Endometrium (tissue), 2 donors: ENCODE data around the gene DIP2C.

Experiments
- FAIRE-seq: peaks from 2 replicates; lab custom pipeline; 2012; peaks lifted over from hg19 to GRCh38; lab: Jason Lieb, UNC
- donor health status: control.
- donor health status: control.

The DIP2C gene

GRCh38 chr10:511101-511848 is 178.2 kb downstream of the DIP2C start:
- FAIRE-seq = peak; percentile 58

GRCh38 chr10:510415-510881 is 179.0 kb downstream of the DIP2C start:
- FAIRE-seq = no peak

DNA sequence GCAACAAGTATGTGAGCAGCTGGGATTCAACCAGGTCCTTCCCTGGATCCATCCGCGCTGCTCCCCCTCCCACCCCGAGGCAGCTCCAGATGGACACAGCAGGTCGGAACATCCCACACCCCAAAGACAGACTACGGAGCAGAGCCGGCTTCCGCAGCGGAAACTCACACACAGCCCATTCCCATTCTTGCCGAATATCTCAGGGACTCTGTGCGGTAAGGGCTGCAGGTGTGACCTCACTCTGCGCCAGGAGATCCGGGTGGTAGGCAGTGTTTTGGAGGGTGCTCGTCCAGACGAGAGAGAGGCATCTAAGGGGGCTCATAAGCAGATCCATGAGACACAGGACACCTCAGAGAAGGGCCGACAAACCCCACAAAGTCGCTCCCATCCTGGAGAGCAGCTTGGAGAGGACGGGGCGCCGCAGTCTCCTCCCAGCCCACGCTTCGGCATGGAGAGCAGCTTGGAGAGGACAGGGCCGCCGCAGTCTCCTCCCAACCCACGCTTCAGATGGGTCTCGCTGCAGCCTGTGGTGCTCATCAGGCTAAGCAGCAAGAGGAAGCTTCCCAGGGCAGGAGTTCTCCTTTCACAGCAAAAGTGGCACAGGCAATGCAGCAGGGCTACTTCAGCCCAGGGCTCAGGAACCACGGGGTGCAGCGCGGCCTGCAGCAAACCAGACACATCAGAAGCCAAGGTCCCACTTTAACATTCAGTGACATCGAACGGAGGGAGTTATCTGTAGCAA is 179.9 kb downstream of the DIP2C start:
- no peak for FAIRE-seq

DNA sequence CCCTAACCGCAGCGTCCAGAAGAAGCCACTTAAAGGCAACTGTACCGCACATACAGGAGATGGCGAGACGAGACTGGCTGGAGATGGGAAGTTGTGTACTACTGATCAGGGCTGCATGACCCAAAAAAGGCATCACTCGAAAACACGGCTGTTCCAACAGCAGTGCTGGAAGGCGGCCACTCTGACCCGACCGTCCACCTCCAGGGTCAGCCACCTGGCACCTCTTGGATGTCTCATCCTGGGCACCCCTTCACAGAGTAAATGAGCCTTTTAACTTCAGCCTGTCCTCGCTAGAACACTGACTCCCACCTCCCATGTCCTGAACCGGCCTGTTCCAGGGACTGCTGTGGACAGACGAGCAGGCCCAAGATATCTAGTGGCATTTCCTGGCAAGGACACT is 180.7 kb downstream of the DIP2C start:
- FAIRE-seq = no peak

DNA sequence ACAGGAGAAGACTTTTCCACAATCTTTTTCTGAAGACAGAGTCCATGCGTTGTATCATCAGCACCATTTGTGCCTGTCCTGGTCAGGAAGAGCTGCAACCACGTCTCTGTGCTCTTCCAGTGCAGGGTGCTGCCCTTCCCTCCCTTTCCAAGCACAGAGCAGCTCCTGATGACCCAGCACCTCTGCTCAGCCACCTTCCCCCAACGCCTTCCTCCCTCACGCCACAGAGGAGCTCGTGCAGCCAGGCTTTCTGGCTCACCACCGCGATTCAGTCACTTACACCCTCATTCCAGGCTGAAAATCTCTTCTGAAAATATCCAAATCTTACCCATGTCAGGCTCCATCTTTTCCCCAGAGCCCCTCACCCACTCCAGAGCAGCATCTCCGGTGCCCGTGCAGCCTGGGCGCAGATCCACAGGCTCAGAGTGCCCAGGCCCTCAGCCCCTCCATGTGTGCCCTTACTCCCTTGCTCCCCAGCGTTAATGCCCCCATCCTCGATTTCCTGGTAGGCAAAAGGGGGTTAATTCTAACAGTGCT is 181.5 kb downstream of the DIP2C start:
- FAIRE-seq = no peak

GRCh38 chr10:507355-507699 is 182.1 kb downstream of the DIP2C start:
- FAIRE-seq = no peak

DNA sequence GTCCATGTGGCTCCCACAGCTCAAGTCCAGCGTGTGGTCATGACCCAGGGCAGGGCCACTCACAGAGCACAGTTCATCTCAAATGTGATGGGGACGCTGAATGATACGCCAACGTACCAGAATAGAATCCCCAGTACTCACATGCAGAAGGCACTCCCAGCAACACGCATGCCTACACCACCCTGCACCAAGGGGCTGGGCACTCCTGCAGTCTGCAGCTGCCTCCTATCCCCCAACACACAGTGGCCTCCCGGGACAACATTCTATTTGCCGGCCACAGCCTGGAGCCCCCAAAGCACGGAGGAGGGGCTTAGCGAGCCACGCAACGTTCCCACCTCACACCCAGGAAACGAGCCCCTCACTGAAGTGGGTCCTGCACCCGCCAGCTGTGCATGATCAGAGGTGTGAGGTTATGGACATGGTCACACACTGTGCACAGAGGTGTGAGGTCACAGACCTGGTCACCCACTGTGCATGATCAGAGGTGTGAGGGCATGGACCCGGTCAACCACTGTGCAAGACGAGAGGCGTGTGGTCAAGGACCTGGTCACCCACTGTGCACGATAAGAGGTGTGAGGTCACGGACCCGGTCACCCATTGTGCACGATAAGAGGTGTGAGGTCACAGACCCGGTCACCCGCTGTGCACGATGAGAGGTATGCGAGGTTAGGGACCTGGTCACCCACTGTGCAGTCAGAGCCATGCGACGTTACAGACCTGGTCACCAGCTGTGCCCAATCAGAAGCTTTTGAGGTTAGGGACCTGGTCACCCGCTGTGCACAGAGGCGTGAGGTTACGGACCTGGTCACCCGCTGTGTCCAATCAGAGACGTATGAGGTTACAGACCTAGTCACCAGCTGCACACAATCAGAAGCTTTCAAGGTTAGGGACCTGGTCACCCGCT is 182.8 kb downstream of the DIP2C start:
- no peak for FAIRE-seq

DNA sequence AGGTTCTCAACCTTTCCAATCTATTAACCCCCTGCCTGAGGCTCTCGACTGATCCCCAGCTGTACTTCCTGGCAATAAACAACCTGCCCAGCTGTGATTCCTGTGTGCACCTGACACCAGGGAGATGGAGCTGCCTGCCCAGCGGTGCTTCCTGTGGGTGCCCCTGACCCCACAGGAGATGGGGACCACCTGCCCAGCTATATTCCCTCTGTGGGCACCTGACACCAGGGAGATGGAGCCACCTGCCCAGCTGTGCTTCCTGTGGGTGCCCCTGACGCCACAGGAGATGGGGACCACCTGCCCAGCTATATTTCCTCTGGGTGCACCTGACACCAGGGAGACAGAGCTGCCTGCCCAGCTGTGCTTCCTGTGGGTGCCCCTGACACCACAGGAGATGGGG is 184.0 kb downstream of the DIP2C start:
- FAIRE-seq = no peak

DNA sequence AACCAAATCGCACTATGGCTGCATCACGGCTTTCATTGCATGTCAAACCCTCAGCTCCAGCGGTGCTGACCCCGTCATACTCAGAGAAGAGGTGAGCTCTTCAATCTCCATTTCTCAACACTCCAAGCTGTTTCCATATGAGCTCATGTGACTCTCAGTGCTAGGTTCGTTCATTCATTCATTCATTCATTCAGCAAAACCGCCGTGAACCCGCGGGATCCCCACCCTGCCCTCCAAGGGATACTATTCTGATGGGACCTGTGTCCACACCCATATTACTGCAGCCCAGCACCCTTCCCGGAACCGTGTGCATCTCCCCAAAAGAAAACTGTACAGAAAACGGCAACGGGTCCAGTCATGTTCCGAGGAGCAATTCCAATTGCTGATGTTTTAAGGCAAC is 184.7 kb downstream of the DIP2C start:
- FAIRE-seq = no peak

DNA sequence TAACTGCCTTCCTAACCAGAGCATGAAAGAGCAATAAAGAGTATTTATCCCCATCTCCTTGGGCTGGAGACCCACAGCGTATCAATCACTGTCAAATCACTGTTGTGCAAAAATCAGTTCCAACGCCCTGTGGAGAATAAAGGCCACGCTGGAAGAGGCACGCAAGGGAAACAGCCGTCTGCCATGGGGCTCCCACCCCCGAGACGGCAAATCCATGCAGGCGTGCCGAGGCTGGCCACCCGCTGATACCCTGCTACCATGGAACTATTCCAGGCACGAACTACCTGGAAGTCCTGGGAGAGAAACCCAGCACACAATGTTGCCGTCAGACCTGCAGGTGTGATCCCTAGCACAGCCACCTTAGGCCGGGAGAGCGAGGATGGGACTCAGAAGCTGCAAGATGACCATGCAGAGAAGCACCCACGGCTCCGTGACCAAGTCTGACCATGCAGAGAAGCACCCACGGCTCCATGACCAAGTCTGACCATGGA is 185.3 kb downstream of the DIP2C start:
- FAIRE-seq = no peak

DNA sequence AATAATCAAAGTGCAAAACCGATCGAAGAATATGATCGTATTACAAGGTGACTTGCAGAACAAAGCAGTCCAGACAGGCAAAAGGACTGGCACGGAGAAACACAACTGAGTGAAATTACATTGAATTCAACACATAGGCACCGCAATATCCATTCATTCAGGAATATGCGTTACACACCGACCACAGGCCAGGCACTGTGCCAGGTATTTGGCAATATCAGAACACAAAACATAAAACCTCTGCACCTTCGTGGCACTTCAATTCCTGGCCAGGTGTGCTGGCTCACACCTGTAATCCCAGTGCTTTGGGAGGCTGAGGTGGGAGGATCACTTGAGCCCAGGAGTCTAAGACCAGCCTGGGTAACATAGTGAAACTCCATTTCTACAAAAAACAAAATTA is 187.9 kb downstream of the DIP2C start:
- no peak for FAIRE-seq

- FAIRE-seq = no peak
These were observed 188.6 kb downstream of the DIP2C start for GRCh38 chr10:500876-501275.

DNA sequence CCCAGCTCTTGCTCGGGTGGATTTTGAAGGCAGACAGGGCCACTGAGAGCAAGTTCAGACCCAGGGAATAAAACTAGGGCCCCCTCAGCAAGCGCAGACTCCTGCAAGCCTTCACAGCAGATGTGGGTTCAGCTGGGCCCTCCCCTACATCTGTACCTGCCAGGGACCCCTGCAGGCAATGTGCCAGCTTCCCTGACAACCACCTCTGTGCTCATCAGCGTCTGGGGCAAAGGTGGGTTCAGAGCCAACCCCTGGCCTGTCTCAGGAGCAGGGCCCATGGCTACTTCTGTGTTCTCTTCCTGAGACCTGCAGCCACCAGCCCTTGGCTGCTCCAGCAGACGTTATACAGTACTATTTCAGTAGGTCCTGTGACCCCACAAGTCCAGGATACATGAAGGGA is 189.5 kb downstream of the DIP2C start:
- FAIRE-seq = no peak

DNA sequence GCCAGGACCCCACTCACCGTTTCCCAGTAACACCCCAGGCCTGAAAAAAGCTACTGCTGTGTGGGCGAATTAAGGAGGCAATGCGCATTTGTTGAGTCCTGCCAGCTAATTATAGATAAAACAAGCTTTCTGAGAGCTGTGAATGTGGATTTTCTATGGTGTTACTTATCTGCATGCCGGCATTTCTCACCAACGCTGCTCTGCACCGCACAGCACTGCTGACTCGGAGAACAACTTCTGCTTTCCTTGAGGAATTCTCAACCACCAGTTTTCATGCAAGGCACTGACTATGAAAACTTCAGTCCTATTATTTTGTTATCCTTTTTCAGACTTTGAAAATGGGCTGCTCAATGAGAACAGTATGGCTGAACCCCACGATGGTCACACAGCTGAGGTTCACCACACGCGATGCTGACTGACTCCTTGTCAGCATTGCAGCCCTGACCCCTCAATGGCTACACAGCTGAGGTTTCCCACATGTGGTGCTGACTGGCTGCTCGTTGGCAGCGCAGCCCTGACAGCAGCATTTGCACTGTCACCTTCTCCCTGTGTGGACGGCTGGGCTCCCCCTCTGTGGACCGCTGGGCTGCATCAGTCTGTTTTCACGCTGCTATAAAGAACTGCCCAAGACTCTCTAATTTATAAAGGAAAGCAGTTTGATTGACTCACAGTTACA is 190.6 kb downstream of the DIP2C start:
- no peak for FAIRE-seq

DNA sequence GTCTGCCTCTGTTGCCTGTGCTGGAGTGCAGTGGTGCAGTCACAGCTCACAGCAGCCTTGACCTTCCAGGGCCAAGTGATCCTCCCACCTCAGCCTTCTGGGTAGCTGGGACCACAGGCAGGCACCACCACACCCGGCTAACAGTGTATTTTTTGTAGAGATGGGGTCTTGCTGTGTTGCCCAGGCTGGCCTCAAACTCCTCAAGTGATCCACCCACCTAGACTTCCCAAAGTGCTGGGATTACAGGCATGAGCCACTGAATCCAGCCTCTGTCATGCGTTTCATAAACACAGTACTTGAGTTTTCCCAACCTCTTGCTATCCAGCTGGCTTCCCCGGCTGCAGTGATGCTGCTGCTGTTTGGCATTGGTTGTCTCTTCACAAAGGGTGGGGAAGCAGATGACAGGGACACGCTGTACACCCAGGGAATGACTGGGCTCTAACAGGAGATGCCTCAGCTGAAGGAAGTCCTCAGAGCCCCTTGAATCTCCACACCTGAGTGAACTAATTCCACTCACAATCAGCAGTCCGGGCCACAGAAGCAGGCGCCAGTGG is 191.5 kb downstream of the DIP2C start:
- FAIRE-seq = no peak

- FAIRE-seq = no peak
These were observed 192.2 kb downstream of the DIP2C start for GRCh38 chr10:497289-497688.

GRCh38 chr10:494556-494955 is 194.9 kb downstream of the DIP2C start:
- FAIRE-seq = no peak

GRCh38 chr10:494149-494542 is 195.3 kb downstream of the DIP2C start:
- no peak for FAIRE-seq

DNA sequence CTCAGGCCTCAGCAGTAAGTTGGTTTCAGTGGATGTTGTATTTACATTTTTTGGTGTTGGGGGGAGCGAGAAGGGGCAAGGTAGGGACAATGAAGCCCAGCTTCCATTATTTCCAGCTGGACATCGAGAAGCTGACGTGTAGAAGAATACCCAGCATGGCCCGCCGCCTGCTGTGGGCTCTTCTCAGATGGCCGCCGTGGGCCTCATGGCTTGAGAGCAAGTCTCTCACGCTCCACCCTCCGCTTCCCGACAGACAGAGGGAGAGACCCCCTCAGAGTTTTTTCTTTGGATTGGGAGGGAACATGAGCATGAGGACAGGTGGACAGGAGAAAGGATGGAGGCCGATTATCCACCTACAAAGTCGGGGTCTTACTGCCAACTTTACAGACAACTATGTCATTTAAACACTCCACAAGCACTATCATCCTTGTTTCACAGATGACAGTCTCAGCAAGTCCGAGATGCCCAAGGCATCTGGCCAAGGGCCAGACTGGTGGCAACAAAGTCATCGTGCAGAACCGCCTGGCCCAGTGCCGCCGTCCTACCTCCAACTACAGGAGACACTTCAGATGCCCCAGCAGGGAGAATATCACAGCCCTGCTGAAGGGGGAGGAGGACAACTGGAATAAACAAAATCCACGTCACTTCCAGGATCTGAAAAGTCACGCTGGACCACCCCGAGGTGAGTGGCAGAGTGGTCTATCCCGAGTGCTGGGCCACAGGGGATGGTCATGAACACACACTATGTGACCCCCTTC is 195.9 kb downstream of the DIP2C start:
- FAIRE-seq = no peak

DNA sequence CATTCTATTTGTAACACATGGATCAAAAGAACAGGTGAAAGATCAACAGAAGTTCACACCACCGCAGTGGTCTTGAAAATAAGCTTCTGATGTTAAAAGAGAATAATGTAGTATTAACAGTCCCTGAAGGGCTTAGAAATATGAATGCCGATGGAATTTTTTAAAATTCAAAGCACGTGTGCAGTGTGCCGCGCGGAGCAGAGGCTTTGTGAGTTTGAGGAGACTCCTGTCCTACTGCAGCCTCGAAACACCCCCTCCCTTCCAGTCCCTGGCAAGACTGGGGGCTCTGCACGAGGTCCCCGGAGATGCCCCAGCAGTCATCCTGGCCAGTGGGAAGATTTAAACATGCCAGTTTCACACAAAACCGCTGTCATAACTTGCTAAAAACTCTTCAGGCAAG is 196.6 kb downstream of the DIP2C start:
- FAIRE-seq = no peak
